GM21723 (cell line): ENCODE data around the gene MRAS.
"Not testable (repeated sequence)": the region's sequence is repeated elsewhere in the genome, so short reads cannot be mapped to it uniquely, and the experiment has no call there.

Source experiments
- ATAC-seq: cut with Tn5 transposase; IDR thresholded peaks from one replicate; pipeline ENCODE4 v1.9.1; 2021; ENCODE audit warnings: mild to moderate bottlenecking, moderate library complexity; ENCODE audit not compliant: unreplicated experiment

MRAS gene

GRCh38 chr3:138442433-138442832 lies 94.1 kb downstream of the MRAS start:
- ATAC-seq, result no peak

- ATAC-seq, result no peak
Observed at GRCh38 chr3:138443091-138443490, 94.7 kb downstream of the MRAS start.

- ATAC-seq, result no peak
Observed at GRCh38 chr3:138443521-138444503, 95.4 kb downstream of the MRAS start.

- ATAC-seq, result no peak
Observed at GRCh38 chr3:138445236-138445635, 96.9 kb downstream of the MRAS start.

GRCh38 chr3:138445654-138446053 lies 97.3 kb downstream of the MRAS start:
- ATAC-seq, result no peak

- no peak for ATAC-seq
Observed at GRCh38 chr3:138448631-138449030, 100.3 kb downstream of the MRAS start.

- no peak for ATAC-seq
Observed at GRCh38 chr3:138449490-138449889, 101.1 kb downstream of the MRAS start.

GRCh38 chr3:138450181-138450580 lies 101.8 kb downstream of the MRAS start:
- no peak for ATAC-seq

- no peak for ATAC-seq
Observed at GRCh38 chr3:138450704-138451424, 102.5 kb downstream of the MRAS start.

- ATAC-seq, result no peak
Observed at GRCh38 chr3:138451595-138452162, 103.3 kb downstream of the MRAS start.

GRCh38 chr3:138452436-138452835 lies 104.1 kb downstream of the MRAS start:
- ATAC-seq, result no peak

GRCh38 chr3:138453940-138454339 lies 105.6 kb downstream of the MRAS start:
- ATAC-seq, result not testable (repeated sequence)
